Stimulated activated CD8-positive, alpha-beta memory T cell treated with anti-CD3 and anti-CD28 coated beads, Interleukin-15, amount 100 ng/mL, for 48 hours (primary cell): Measurements from ENCODE around the gene ANO1.

Source experiments
- DNase-seq, 2 donors: peaks; one replicate each; pipeline ENCODE4 v3.0.0-alpha.2; 2020; ENCODE audit warnings: low read depth in 2 of 2

ANO1 gene

GRCh38 chr11:70138403-70138802 lies 60.3 kb downstream of the ANO1 start:
- no peak for DNase-seq

- no peak for DNase-seq
Observed at GRCh38 chr11:70139785-70140410, 61.8 kb downstream of the ANO1 start.

GRCh38 chr11:70140711-70141485 lies 62.8 kb downstream of the ANO1 start:
- DNase-seq: no peak

- DNase-seq: no peak
Observed at GRCh38 chr11:70141486-70142220, 63.5 kb downstream of the ANO1 start.

- DNase-seq: no peak
Observed at GRCh38 chr11:70142221-70142875, 64.2 kb downstream of the ANO1 start.

GRCh38 chr11:70144262-70144661 lies 66.1 kb downstream of the ANO1 start:
- no peak for DNase-seq

- no peak for DNase-seq
Observed at GRCh38 chr11:70145071-70145470, 67.0 kb downstream of the ANO1 start.

GRCh38 chr11:70145841-70146240 lies 67.7 kb downstream of the ANO1 start:
- no peak for DNase-seq

- no peak for DNase-seq
Observed at GRCh38 chr11:70146299-70146698, 68.2 kb downstream of the ANO1 start.

GRCh38 chr11:70146895-70147520 lies 68.9 kb downstream of the ANO1 start:
- DNase-seq: no peak

- DNase-seq: no peak
Observed at GRCh38 chr11:70147668-70148067, 69.6 kb downstream of the ANO1 start.

GRCh38 chr11:70151671-70152070 lies 73.6 kb downstream of the ANO1 start:
- DNase-seq: no peak

GRCh38 chr11:70153133-70153727 lies 75.1 kb downstream of the ANO1 start:
- DNase-seq: no peak

GRCh38 chr11:70155386-70155785 lies 77.3 kb downstream of the ANO1 start:
- DNase-seq: no peak

- no peak for DNase-seq
Observed at GRCh38 chr11:70156291-70157037, 78.3 kb downstream of the ANO1 start.

- no peak for DNase-seq
Observed at GRCh38 chr11:70158201-70158600, 80.1 kb downstream of the ANO1 start.

GRCh38 chr11:70158757-70159389 lies 80.8 kb downstream of the ANO1 start:
- DNase-seq: no peak

GRCh38 chr11:70159627-70160570 lies 81.8 kb downstream of the ANO1 start:
- DNase-seq: no peak

- no peak for DNase-seq
Observed at GRCh38 chr11:70161043-70161625, 83.0 kb downstream of the ANO1 start.
